GM21717 (cell line): ENCODE data around the gene CERS6.
"Not testable (repeated sequence)": the region's sequence is repeated elsewhere in the genome, so short reads cannot be mapped to it uniquely, and the experiment has no call there.

Source experiments
- ATAC-seq: cut with Tn5 transposase; IDR thresholded peaks from one replicate; pipeline ENCODE4 v1.9.1; 2021; ENCODE audit warnings: mild to moderate bottlenecking, moderate library complexity; ENCODE audit not compliant: unreplicated experiment

The CERS6 gene

DNA sequence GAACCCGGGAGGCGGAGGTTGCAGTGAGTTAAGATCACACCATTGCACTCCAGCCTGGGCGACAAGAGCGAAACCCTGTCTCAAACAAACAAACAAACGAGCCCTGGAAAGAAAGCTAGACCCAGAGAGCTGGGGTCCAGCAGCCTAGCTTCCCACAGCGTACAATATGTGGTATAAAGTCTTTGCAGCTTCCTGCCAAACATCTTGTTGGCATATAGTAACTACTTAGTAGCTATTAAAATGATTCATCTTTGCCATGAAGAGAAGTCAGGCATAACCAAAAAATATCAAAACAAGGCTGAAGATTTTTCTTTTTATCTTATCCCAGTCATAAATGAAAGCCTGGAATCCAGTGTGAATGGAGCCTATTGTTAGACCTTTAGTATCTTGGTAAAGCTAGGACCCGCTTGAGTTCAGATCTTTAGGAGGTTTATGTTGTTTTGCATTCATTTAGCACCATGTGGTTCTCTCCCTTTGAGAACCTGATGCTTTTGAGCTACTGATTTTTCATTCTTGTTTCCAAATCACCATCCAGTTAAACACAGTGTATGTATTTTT lies 206.7 kb downstream of the CERS6 start:
- ATAC-seq: no peak

GRCh38 chr2:168663993-168664392 lies 207.9 kb downstream of the CERS6 start:
- no peak for ATAC-seq

DNA sequence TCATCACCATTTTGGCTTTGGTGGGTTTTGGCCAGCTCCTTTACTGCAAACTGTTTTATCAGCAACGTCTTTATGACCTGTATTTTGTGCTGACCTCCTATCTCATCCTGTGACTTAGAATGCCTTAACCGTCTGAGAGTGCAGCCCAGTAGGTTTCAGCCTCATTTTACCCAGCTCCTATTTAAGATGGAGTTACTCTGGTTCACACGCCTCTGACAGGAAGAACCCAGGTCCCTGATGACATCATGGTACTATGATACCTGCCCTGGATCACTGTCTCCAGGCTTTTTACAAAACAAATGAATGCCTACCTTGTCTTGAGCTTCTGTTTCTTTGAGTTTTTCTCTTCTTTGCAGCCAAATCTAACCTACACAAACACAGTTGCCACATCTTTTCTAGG lies 208.6 kb downstream of the CERS6 start:
- not testable (repeated sequence) for ATAC-seq

- no peak for ATAC-seq
These were observed 210.3 kb downstream of the CERS6 start for GRCh38 chr2:168666339-168666738.

DNA sequence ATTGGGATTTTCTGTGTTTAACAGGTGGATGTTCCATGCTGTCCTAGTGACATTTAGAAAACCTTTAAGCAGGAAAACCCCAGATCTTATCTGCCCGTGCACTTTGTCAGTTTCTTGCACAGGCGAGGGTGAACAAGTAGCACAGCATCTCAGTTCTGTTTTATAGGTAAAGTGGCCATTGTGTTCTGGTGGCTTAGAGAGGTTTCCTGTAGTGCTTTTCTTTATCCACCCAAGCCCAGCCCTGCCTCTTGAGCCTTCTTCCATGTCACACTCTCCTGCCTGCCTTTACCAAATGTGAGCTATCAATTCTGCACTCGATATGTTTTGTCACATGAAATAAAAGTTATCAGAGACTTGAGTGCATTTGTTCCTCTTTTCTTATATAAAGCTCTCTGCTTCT lies 211.1 kb downstream of the CERS6 start:
- ATAC-seq: no peak

DNA sequence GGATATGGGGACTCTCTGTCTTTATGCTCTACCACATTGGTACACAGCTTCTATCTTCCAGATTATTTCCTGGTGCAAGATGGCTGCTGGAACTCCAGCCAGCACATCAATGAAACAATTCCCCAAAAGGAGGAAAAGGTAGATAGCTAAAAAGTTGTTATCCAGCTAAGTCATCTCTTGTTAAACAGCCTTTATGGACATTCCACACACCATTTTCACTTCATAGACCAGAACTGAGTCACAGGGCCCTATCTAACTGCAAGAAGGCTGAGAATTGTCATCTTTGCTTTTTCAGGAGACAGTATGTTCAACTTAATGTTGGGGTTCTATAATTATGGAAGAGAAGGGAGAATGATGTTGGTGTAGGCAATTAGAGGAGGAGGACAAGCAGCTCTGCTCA lies 213.1 kb downstream of the CERS6 start:
- ATAC-seq: no peak

DNA sequence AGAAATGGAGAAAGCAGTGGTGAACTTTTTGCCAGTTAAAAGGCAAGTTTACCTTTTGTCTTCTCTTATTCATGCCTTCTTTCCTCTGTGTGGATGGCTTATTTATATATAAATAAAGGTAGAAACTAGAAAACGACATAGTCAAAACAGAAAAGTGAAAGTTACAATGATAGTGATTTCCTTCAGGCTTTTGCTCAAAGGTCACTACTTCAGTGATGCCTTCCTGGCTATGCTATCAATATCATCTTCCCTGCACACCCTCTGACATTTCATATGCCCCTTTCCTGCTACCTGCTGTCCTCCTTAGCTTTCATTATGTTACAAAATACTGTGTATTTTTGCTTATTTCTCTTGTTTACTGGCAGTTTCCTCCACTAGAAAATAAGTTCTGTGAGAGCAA lies 214.4 kb downstream of the CERS6 start:
- ATAC-seq: no peak

DNA sequence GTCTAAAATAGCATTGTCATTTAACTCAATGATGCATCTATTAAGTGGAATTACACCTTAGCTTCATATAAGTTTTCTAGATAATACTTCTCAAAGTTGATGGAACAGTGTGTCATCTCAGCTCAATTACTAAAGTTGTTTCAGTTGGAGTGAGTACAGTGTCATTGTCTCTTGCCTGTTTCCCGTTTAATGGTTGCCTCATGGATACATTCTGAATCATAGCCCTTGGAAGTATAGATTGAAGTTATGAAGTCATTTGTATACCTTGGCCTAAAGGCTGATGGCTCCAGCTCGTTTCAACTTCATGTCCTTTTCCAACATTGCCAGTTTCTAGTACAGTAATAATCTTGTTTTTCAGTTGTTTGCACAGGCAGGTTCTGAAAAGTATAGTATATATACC lies 215.9 kb downstream of the CERS6 start:
- ATAC-seq: no peak

- no peak for ATAC-seq
These were observed 217.5 kb downstream of the CERS6 start for GRCh38 chr2:168673265-168674189.

DNA sequence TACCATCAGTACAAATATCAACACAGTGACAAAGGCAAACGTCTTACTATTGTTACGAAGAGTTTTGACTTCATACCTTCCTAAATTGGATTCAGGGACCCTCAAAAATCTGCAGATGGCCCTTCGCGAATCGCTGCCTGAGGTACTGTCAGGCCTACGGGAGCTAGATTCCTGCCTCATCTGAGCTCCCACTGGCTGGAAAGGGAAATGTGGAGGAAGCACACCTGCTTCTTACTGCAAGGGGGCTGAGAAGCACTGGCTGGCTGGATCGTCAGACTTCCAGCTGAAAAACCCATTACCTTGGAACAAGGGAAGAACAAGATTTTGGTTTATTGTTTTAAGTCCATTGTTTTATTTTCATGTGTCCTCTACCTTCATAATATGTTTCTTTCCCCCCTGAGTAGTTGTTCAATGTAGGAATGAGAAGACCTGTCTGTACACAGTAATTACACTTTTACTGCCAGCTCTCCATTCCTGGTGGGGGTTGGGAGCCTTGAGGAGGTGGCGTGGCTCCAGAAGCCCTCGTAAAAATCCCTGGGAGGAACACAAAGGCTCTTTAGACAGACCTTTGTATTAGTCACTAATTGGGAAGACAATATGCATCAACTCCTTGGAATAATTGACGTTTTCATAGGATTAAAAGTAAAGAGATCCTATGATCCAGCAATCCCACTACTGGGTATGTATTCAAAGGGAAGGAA lies 222.2 kb downstream of the CERS6 start:
- no peak for ATAC-seq

DNA sequence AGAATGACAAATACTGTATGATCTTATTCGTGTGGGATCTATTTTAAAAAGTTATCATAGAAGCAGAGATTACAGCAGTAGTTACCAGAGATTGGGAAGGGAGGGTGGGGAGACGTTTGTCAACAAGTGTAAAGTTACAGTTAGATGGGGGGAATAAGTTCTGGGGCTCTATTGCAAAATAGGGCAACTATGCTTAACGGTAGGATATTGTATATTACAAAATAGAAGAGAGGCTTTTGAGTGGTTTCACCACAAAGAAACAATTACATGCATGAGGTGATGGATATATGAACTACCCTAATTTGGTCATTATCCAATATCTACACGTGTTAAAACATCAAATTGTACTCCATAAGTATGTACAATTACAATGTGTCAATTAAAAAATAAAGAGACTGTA lies 223.0 kb downstream of the CERS6 start:
- no peak for ATAC-seq

- ATAC-seq: no peak
These were observed 223.8 kb downstream of the CERS6 start for GRCh38 chr2:168679741-168680310.

- no peak for ATAC-seq
These were observed 227.9 kb downstream of the CERS6 start for GRCh38 chr2:168683996-168684395.

GRCh38 chr2:168684921-168685599 lies 229.0 kb downstream of the CERS6 start:
- no peak for ATAC-seq

DNA sequence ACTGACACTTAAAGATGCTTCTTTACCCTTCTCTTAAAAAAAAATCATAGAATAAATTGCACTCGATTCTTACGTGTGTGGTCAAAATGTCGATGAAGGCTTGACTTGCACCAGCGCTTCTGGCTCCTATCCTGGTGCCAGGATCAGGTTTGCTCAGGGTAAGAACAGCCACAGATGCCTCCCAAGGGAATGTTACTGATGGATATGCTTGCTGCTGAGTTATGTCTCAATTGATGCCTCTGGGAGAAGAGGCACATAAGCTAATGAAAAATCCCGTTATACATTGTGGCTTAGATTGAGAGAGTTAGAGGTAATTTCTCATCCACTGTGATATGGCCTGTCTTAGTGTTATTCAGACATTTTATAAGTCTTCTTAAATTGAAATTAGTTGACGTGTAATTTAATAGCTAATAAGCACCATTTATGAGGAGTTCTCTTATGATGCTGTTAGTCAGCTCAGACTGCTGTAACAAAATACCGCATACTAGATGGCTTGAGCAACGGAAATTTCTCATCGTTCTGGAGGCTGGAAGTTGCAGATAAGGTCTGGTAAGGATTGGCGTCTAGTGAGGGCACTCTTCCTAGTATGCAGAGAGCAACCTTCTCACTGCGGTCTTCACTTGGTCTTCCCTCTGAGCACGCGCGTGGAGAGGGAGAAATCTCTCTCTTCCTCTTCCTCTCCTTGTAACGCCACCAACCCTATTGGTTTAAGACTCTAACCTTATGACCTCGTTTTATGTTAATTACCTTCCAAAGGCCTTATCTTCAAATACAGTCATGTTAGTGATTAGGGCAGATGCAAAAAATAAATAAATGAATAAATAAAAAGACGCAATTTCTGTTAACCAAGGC lies 229.8 kb downstream of the CERS6 start:
- ATAC-seq: no peak

- ATAC-seq: no peak
These were observed 230.6 kb downstream of the CERS6 start for GRCh38 chr2:168686452-168687191.

GRCh38 chr2:168687314-168687713 lies 231.2 kb downstream of the CERS6 start:
- no peak for ATAC-seq

DNA sequence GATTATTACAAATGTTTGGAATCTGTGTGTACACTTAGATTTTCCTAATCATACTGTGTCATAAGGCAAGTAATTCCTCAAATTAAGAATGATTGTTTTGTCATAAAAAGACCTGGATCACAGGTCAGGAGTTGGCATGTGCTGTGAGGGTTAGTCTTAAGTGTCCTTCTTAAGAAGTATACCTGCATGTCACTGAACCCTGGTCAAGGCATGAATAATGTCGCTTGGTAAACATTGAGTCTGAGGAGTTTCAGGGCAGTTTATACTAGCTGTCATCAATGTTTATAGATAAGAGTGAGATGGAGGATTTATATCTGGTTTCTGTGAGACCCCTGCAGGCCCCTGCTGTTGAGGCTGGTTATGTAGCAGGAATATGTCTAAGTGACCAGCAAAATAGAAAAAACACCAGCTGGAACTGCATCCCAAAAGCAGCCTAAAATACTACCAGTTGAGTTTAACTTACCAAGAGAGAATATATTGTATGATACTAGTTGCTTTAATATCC lies 234.4 kb downstream of the CERS6 start:
- ATAC-seq: no peak

- ATAC-seq: no peak
These were observed 235.1 kb downstream of the CERS6 start for GRCh38 chr2:168691221-168691620.
